GM18498 (cell line): ENCODE data around the gene PRKAG1.

Experiments used
- ATAC-seq: cut with Tn5 transposase; IDR thresholded peaks from one replicate; pipeline ENCODE4 v1.9.1; 2021; ENCODE audit warnings: mild to moderate bottlenecking, moderate library complexity; ENCODE audit not compliant: unreplicated experiment

PRKAG1 gene

DNA sequence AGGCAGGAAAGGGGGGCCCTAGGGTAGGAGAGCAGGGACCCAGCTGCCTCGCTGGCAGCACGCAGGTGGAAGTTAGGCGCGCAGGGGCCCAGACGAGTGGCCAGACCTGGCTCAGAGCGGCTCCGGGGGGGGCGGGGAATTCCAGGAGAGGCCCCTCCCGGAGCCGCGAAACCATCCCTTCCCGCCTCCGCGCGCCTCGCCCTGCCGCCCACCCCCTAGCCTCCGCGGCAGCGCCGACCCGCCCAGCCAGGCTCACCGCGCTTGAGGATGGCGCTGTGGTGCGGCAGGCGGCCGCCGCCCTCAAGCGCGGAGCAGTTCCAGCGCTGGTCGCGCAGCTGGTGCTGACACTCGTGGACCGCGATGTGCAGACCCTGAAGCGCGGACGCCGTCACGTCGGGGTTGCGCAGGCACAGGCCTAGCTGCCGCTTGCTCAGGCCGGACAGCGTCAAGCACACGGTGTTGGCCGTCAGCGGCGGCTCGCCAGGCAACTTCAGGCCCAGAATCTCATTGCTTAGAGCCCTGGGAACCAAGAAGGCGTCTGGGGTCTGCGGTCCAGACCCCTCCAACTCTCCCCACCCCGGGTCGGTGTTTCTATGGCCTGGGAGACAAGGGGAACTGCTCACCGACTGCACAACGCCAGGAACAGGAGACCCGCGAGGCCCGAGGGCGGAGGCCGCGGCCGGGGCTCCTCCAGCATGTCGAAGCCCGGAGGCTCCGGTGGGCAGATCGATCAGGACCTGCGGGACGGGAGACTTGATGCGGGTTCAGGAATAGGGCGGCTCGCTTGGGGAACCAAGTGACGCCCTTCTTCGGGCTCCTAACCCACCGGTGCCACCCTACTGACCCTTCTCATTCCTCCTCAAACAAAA, 48.5 kb downstream of the PRKAG1 start:
- no peak for ATAC-seq

DNA sequence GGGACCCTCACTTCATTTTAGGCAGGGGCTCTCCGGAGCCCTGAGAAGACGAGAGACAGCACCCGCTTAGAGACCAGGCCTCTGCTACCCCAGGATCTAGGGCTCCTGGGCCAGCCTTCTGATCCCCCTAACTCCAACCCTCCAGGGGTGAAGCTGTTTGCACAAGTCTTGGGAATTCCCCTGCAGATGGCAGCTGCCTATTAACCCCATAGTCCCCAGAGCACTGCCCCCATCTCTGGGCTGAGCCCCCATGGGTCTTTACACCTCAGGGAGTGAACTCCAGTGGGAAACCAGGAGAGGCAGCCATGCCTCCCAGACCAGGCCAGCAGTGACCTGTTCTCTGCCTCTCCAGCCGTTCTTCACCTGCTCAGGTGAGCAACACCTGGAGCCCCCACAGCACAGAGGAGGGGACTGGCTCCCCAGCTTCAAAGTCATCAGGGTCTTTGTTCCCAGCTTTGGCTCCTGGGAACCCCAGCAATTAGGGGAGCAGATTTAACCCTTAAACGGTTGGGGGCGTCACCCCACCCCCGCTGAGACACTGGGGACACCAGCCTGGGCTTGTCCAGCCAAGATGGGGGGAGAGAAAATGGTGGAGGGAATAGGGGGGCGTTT, 49.3 kb downstream of the PRKAG1 start:
- no peak for ATAC-seq

GRCh38 chr12:48968467-48968866, 50.1 kb downstream of the PRKAG1 start:
- ATAC-seq = no peak

GRCh38 chr12:48967991-48968390, 50.6 kb downstream of the PRKAG1 start:
- no peak for ATAC-seq

DNA sequence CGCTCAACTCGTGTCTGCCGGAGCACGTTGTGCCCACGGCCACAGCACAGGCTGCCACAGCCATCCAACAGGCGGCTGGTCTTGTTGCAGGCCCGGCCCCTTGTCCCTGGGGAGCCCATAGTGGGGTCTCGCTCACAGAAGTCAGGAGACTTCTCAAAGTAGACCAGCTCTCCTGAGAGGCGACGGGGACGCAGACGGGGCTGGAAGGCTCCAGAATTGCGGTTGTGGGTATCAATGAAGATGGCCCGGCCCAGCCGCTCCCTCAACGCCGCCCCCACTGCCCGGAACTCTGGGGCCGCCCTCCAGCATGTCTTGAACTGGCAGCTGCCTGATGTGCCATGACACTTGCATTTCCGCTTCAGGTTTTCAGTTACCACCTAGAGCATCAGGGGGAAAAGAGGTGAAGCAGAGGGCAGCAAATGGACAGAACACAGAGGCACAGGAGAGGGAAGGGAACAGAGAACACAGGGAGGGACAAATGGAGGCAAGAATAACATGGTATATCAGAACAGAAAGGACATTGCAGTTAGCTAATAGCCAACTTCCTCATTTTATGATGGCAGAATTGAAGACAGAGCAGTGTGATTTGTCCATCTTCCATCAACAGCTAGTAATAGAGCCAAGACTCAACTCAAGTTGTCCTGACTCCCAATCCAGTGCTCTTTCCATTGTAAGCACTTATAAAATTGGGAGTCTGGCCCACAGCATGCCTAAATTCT, 52.2 kb downstream of the PRKAG1 start:
- no peak for ATAC-seq

- ATAC-seq = no peak
Observed at GRCh38 chr12:48965298-48965838, 53.2 kb downstream of the PRKAG1 start.

GRCh38 chr12:48961801-48962200, 56.8 kb downstream of the PRKAG1 start:
- no peak for ATAC-seq

GRCh38 chr12:48961331-48961730, 57.2 kb downstream of the PRKAG1 start:
- no peak for ATAC-seq

GRCh38 chr12:48960834-48961233, 57.7 kb downstream of the PRKAG1 start:
- no peak for ATAC-seq

DNA sequence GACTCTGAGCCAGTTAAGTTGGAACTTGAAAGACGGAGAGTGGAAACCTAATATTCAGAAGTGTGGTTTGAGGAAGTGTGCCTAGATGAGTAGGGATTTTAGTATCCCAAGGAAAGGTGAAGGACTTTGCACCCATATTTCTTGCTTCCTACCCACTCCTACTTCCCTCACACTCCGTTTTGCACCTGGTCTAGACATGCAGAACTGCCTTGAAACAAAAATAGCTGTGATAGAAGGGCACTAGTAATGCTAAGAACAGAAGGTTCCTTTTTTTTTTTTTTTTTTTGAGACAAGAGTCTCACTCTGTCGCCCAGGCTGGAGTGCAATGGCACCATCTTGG, 60.6 kb downstream of the PRKAG1 start:
- ATAC-seq = no peak

GRCh38 chr12:48957141-48958048, 61.2 kb downstream of the PRKAG1 start, which contains the start of gene ARF3:
ARF3 (minus strand) TSS chr12:48957487; CDS start chr12:48941095, 16,392 bp downstream.
- ATAC-seq = peak; percentile 94

DNA sequence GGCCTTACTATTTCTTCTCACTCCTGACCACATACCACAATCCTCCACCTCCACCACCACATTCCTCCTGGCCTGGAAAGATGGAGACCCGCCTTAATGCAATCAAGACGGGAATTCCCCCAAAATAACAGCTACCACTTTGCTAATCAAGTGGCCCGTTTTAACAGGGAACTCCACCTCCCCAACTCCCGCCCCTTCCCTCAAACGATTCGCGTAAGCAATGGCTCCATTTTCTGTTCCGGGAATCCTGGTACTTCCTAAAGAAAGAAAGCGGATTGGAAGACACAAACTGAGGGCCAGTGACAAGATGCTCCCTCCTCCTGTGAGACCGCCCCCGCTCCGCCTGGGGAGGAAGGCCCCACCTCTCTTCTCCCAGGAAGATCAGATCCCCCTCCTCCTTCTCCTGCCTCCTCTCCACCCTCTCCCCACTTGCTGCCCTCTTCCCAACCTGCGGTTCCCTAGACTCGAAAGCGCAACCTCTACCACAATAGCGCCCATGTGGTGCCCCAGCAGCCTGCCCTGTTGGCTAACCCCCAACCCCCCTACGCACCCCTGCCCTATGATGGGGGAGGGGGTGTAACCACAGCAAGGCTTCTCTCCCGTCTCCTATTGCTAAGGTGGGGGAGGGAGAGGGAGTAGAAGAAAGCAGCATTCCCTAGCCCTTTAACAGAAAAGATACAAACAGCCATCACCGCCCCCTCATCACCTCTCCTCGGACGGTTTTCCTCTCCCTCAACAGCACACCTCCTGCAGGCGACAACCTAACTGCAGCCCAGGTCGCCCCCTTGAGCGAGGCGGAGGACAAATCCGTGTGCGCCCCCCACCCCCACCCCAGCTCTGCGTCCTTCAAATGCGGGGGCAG, 62.1 kb downstream of the PRKAG1 start:
- ATAC-seq = no peak

- no peak for ATAC-seq
Observed at GRCh38 chr12:48954841-48955501, 63.6 kb downstream of the PRKAG1 start.

GRCh38 chr12:48954061-48954460, 64.5 kb downstream of the PRKAG1 start:
- no peak for ATAC-seq

- ATAC-seq = no peak
Observed at GRCh38 chr12:48952691-48953090, 65.9 kb downstream of the PRKAG1 start.
